GM18907 (cell line): ENCODE measurements around the gene PSMD2.
A peak's percentile ranks its signal among the peaks of the same experiment; 100 is the strongest.

Source experiments
- ATAC-seq: cut with Tn5 transposase; IDR thresholded peaks from one replicate; pipeline ENCODE4 v1.9.1; 2021; ENCODE audit warnings: mild to moderate bottlenecking, moderate library complexity; ENCODE audit not compliant: unreplicated experiment

The PSMD2 gene

DNA sequence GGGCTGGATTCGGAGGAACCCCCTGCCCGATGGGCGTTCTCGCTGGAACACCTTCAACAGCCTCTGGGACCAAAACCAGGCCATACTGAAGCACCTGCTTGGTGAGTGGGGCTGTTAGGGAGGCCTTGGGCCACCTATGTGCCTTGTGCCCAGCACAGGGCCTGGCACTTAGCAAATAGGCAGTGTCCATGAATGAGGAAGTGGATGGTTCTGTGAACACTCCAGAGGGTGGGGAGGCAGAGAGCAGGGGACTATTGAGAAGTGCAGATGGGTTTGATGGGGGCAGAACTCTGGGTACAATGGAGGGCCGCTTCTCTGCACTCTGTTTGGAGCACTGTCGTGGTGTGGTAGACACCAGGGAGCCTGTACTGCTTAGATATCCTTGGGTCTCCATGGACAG, 21.7 kb upstream of the PSMD2 start:
- no peak for ATAC-seq

DNA sequence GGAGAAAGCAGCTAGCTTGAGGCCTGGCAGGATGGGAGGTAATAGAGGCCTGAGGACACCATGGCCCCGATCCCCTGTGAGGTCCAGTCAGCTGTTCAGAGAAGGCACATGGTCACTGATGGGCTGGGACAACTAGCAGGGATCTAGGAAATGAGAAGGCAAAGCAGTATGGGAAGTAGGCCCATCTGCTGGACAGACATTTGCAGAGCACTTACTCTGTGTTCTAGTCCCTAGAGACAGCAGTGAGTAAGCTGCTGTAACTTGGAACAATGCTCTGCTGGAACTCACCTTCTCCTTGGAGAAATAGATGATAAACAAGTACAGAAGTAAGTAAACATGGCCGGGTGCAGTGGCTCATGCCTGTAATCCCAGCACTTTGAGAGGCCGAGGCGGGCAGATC, 16.1 kb upstream of the PSMD2 start:
- ATAC-seq: no peak

DNA sequence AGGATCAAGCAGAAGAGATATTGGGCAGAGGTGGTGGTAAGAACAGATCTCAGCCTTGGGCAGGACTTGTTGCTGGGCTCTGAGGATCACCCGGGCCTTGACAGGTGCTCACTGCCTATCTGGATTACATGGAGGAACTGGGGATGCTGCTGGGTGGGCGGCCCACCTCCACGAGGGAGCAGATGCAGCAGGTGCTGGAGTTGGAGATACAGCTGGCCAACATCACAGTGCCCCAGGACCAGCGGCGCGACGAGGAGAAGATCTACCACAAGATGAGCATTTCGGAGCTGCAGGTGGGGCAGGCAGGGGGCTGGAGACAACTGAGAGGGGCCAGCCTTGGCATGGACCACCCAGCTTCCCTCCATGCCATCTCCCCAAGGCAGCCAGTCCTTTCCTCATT, 15.4 kb upstream of the PSMD2 start:
- ATAC-seq: no peak

DNA sequence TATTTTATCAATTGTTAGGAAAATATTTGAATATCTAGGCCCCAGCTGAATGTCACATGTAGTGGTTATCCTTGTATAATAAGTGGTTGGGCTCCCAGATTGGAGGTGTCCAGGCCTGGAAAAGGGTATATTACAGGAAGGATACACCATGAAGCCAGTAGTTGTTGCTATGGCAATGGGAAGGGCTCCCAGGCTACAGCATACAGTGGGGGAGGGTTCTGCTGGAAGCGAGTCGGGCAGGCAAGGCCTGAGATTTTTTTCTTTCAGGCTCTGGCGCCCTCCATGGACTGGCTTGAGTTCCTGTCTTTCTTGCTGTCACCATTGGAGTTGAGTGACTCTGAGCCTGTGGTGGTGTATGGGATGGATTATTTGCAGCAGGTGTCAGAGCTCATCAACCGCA, 14.3 kb upstream of the PSMD2 start:
- ATAC-seq: no peak

GRCh38 chr3:184289426-184289938, 9.6 kb upstream of the PSMD2 start:
- ATAC-seq: no peak

DNA sequence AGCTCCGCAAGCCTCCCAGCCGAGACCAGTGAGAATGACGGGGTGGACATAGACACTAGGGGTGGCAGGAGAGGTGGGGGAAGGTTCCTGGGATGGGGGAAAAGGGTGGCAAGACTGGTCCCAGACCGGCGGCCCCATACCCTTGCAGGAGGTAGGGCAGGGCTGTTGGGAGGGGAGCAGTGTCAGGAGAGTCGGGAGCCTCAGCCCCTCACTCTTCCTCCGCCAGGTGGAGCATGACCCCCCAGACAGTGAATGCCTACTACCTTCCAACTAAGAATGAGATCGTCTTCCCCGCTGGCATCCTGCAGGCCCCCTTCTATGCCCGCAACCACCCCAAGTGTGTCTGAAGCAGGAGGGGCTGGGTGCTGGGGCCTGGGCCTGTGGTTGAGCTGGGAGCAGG, 8.7 kb upstream of the PSMD2 start:
- no peak for ATAC-seq

GRCh38 chr3:184291044-184291737, 7.8 kb upstream of the PSMD2 start:
- ATAC-seq: no peak

GRCh38 chr3:184291738-184292445, 7.1 kb upstream of the PSMD2 start:
- no peak for ATAC-seq

- ATAC-seq: no peak
These were observed 3.3 kb upstream of the PSMD2 start for GRCh38 chr3:184295771-184296170.

DNA sequence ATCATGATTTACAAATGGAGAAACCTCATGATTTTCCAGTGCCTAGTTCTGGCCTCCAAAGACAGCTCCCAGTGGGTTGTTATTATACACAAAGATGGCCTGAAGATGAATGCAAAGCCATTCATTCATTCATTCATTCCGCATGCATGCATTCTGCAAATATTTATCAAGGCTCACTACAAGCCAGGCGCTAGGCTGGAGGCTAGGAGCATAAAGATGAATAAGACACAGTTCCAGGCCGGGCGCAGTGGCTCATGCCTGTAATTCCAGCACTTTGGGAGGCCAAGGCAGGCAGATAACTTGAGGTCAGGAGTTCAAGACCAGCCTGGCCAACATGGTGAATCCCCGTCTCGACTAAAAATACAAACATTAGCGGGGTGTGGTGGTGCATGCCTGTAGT, 2.4 kb upstream of the PSMD2 start:
- no peak for ATAC-seq

DNA sequence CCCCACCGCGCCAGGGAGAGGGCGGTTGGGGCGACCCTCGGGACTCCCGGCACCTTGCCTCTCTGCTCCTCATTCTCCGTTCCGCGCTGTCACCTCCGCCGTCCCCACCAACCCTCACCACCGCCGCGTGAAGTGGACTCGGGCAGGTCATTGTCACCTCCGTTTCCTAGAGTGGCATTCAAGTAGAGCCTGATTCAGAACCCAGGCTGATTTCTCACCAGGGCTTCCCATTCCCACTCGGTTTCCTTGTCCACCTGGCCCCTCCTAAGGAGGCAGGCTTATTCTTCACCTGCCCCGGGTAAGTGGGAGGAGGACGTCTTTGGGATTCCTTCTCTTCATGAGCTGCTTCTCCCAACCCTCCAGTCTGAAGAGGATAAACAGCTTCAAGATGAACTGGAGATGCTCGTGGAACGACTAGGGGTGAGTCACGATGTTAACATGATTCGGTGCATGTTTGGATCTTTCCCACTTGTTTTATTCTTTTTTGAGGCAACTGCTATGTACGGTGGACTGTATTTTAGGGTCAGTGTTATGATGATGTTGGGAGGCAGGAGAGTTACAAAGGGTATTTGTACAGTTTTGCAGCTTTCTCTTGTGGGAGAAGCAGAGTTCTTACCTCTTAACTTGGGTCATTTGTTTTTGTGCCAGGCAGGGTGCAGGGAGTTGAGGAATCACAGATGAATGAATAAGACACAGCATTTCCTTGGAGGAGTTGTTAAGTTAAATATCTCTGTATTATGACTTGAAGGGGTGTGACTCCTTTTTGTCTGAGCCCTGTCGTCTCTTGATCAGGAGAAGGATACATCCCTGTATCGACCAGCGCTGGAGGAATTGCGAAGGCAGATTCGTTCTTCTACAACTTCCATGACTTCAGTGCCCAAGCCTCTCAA, 692 bp downstream of the PSMD2 start:
- ATAC-seq: no peak

GRCh38 chr3:184300378-184300720, 1.3 kb downstream of the PSMD2 start:
- ATAC-seq: no peak

DNA sequence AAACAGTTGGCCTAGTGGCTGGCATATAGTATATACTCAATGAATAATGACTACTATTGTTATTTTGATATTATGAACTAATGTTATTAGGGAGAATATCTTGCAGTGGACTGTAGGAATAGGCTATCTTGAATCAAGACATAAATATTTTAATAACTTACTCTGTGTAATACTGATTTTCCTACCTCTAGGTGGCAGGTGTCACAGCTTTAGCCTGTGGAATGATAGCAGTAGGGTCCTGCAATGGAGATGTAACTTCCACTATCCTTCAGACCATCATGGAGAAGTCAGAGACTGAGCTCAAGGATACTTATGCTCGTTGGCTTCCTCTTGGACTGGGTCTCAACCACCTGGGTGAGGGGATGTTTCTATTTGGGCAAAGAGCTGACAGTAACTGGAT, 6.5 kb downstream of the PSMD2 start:
- ATAC-seq: no peak

- ATAC-seq: no peak
These were observed 7.4 kb downstream of the PSMD2 start for GRCh38 chr3:184306341-184306972.

- ATAC-seq: no peak
These were observed 8.9 kb downstream of the PSMD2 start for GRCh38 chr3:184307915-184308314.

GRCh38 chr3:184308744-184309143, 9.7 kb downstream of the PSMD2 start:
- ATAC-seq: no peak

- ATAC-seq: no peak
These were observed 12.6 kb downstream of the PSMD2 start for GRCh38 chr3:184311633-184312032.

- ATAC-seq: peak; percentile 80
These were observed 15.3 kb downstream of the PSMD2 start, which contains the start of gene EIF4G1 for GRCh38 chr3:184314363-184314699. EIF4G1 (plus strand) TSS chr3:184314606; CDS start chr3:184315797, 1,191 bp downstream.

DNA sequence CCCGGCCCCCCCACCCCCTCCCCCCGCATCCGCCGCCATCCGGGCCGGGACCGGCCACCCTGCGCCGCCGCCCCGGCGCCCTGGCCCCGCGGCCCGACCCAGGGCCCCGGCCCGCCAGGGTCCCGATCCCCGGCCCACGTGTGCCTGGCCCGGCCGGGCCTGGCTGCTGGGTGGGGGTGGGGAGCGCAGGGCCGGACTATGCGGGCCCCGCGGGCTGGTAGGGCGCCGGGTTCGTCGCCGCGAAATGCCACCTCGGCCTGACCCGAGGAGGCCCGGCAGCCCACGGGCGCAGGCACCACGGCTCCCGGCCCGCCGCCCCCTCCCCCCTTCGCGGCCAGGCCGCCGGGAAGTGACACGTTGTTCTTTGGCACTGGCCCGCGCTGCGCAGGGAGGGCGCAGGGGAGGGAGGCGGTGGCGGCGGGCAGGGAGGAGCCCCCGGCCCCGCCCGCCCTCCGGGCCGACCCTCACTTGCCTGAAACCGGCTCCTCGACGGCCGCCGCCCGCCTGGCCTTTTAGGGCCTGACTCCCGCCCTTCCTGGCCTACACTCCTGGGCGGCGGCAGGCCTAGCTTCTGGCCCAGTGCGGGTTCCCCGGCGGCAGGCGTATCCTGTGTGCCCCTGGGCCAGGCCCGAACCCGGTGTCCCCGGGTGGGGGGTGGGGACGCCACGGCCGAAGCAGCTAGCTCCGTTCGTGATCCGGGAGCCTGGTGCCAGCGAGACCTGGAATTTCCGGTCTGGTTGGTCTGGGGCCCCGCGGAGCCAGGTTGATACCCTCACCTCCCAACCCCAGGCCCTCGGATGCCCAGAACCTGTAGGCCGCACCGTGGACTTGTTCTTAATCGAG, 15.9 kb downstream of the PSMD2 start:
- ATAC-seq: peak; percentile 42

- no peak for ATAC-seq
These were observed 16.5 kb downstream of the PSMD2 start for GRCh38 chr3:184315543-184315867.
